ENCODE data around the gene FCSK. TPM values are rescaled to one million over a fixed set of nuclear protein-coding genes. Genes with fewer than 3 reads are reported as not detected.

Gene FCSK
- polyA plus RNA-seq, 1 experiment, result 4.0 TPM

- POLR2A ChIA-PET, result no interaction called here
- Histone ChIP-seq H3K4me3 (ENCODE audit: low read depth, low read length) (no peak overlapping the region), H3K9me3 (ENCODE audit: control insufficient read depth, insufficient read depth, low read length) (no peaks in the 10 kb centered on the region; the same call in 1 of the 2 replicates), H3K27ac (ENCODE audit: low read depth, low read length) (no peak overlapping the region), H3K27me3 (ENCODE audit: control insufficient read depth, insufficient read depth, low read length) (no peaks in the 10 kb centered on the region)
- no peak for DNase-seq (ENCODE audit: low read depth, low spot score)
- CTCF ChIA-PET, result no interaction called here
- no peak for TF ChIP-seq CTCF (IDR thresholded peaks at IDR 0.05; ENCODE audit: low read depth, low read length)
Observed at GRCh38 chr16:70478912-70479341, 24.5 kb downstream of the FCSK start.

GRCh38 chr16:70480127-70481105 lies 26.0 kb downstream of the FCSK start:
- no peak for DNase-seq (ENCODE audit: low read depth, low spot score)
- no peak for TF ChIP-seq CTCF (IDR thresholded peaks at IDR 0.05; ENCODE audit: low read depth, low read length)
- no peak overlapping the region for H3K27ac ChIP-seq (ENCODE audit: low read depth, low read length)
- no peaks in the 10 kb centered on the region; the same call in 1 of the 2 replicates for H3K9me3 ChIP-seq (ENCODE audit: control insufficient read depth, insufficient read depth, low read length)
- H3K27me3 ChIP-seq (ENCODE audit: control insufficient read depth, insufficient read depth, low read length), result no peaks in the 10 kb centered on the region
- ChIA-PET CTCF (no interaction called here), POLR2A (no interaction called here)
- no peak overlapping the region for H3K4me3 ChIP-seq (ENCODE audit: low read depth, low read length)

GRCh38 chr16:70481929-70482536 lies 27.6 kb downstream of the FCSK start:
- Histone ChIP-seq H3K27me3 (ENCODE audit: control insufficient read depth, insufficient read depth, low read length) (no peaks in the 10 kb centered on the region), H3K4me3 (ENCODE audit: low read depth, low read length) (no peak overlapping the region), H3K27ac (ENCODE audit: low read depth, low read length) (peak overlapping the region; percentile 47), H3K9me3 (ENCODE audit: control insufficient read depth, insufficient read depth, low read length) (no peaks in the 10 kb centered on the region)
- ChIA-PET POLR2A (interaction anchor here (0.6 to 0.8 kb wide), 2 partner anchors 101 to 182 kb away, joined by 3 to 4 read pairs; no protein-coding TSS in a partner anchor), CTCF (no interaction called here)
- DNase-seq (ENCODE audit: low read depth, low spot score), result no peak
- TF ChIP-seq CTCF (IDR thresholded peaks at IDR 0.05; ENCODE audit: low read depth, low read length), result no peak

- ChIA-PET CTCF (no interaction called here), POLR2A (interaction anchor here (0.6 to 0.8 kb wide), 3 partner anchors 28 to 183 kb away, joined by 3 to 4 read pairs (median 3); partner anchors contain the start of gene FCSK)
- peak overlapping the region; percentile 47 for H3K27ac ChIP-seq (ENCODE audit: low read depth, low read length)
- H3K9me3 ChIP-seq (ENCODE audit: control insufficient read depth, insufficient read depth, low read length), result no peaks in the 10 kb centered on the region
- DNase-seq (ENCODE audit: low read depth, low spot score), result no peak
- TF ChIP-seq CTCF (IDR thresholded peaks at IDR 0.05; ENCODE audit: low read depth, low read length), result no peak
- H3K27me3 ChIP-seq (ENCODE audit: control insufficient read depth, insufficient read depth, low read length), result no peaks in the 10 kb centered on the region
- no peak overlapping the region for H3K4me3 ChIP-seq (ENCODE audit: low read depth, low read length)
Observed at GRCh38 chr16:70482624-70483023, 28.2 kb downstream of the FCSK start.

- POLR2A ChIA-PET, result no interaction called here
- Histone ChIP-seq H3K27me3 (ENCODE audit: control insufficient read depth, insufficient read depth, low read length) (no peaks in the 10 kb centered on the region), H3K9me3 (ENCODE audit: control insufficient read depth, insufficient read depth, low read length) (no peaks in the 10 kb centered on the region), H3K27ac (ENCODE audit: low read depth, low read length) (no peak overlapping the region), H3K4me3 (ENCODE audit: low read depth, low read length) (no peak overlapping the region)
- CTCF ChIA-PET, result no interaction called here
- no peak for DNase-seq (ENCODE audit: low read depth, low spot score)
- TF ChIP-seq CTCF (IDR thresholded peaks at IDR 0.05; ENCODE audit: low read depth, low read length), result no peak
Observed at GRCh38 chr16:70483426-70483825, 29.0 kb downstream of the FCSK start.
